MCF 10A (cell line): Measurements from ENCODE around the gene CNP. TPM values are rescaled to one million over a fixed set of nuclear protein-coding genes. Genes with fewer than 3 reads are reported as not detected.
A peak's percentile ranks its signal among the peaks of the same experiment; 100 is the strongest.

ENCODE experiments used
- BruUV-seq: library from RNA; stranded (reverse); fragments of 400-500 nt; replicated peaks from 2 replicates; lab custom pipeline; 2021; lab: Mats Ljungman, UMichigan
- CTCF ChIA-PET: fragments of 300-600 bp; sonication (Branson Sonifier 250); formaldehyde crosslinking; extraction: SDS; loops from one replicate; lab custom pipeline; 2021; ENCODE audit warnings: antibody characterized with exemption, inconsistent platforms; lab: Yijun Ruan, JAX
- POLR2A ChIA-PET: fragments of 300-600, 350-650 bp; sonication (Branson Sonifier 250); formaldehyde crosslinking; extraction: SDS; loops from one replicate; lab custom pipeline; 2020; ENCODE audit warnings: antibody characterized with exemption, inconsistent platforms; lab: Yijun Ruan, JAX
- DNase-seq: peaks from one replicate; pipeline ENCODE4 v3.0.0-alpha.2; 2018; ENCODE audit not compliant: unreplicated experiment
- H3K27ac Mint-ChIP-seq: one replicate; pipeline ENCODE4 v1.8.0; 2022; ENCODE audit warnings: mild to moderate bottlenecking, low read depth, mixed read lengths; ENCODE audit not compliant: unreplicated experiment
- H3K27me3 Mint-ChIP-seq: one replicate; pipeline ENCODE4 v1.8.0; 2022; ENCODE audit warnings: mixed read lengths; ENCODE audit not compliant: insufficient read depth, unreplicated experiment
- H3K36me3 Mint-ChIP-seq: one replicate; pipeline ENCODE4 v1.8.0; 2022; ENCODE audit warnings: mild to moderate bottlenecking, moderate library complexity, mixed read lengths; ENCODE audit not compliant: insufficient read depth, unreplicated experiment
- H3K4me1 Mint-ChIP-seq: one replicate; pipeline ENCODE4 v1.8.0; 2022; ENCODE audit warnings: mixed read lengths; ENCODE audit not compliant: insufficient read depth, unreplicated experiment
- H3K4me3 Mint-ChIP-seq: one replicate; pipeline ENCODE4 v1.8.0; 2022; ENCODE audit warnings: mild to moderate bottlenecking, moderate library complexity, mixed read lengths; ENCODE audit not compliant: unreplicated experiment
- H3K9me3 Mint-ChIP-seq: one replicate; pipeline ENCODE4 v1.8.0; 2022; ENCODE audit warnings: mixed read lengths; ENCODE audit not compliant: unreplicated experiment
- CTCF ChIP-seq: fragments of 200-600 bp; IDR thresholded peaks from one replicate; pipeline ENCODE4 v1.8.0; 2022; ENCODE audit warnings: antibody characterized with exemption, mild to moderate bottlenecking; ENCODE audit not compliant: unreplicated experiment
- intact Hi-C: fragments of 100-400 bp; cut with micrococcal nuclease; formaldehyde crosslinking; loops from 2 replicates; pipeline ENCODE4 v1.14.1; 2022
- total RNA-seq: library from RNA; stranded (reverse); gene quantifications from 2 replicates; pipeline ENCODE4 v1.2.3, GENCODE V29; 2022

The CNP gene
- total RNA-seq, 1 experiment from 2014 or later, result 46.2 TPM

GRCh38 chr17:41920580-41920955 lies 46.0 kb upstream of the CNP start:
- H3K36me3 Mint-ChIP-seq, result peaks cover 5% of the 10 kb centered on the region
- DNase-seq, result no peak
- ChIA-PET POLR2A (interaction anchor here (0.7 to 6.0 kb wide), 4 partner anchors 9 to 478 kb away, joined by 3 to 101 read pairs (median 3); partner anchors contain the start of gene ODAD4), CTCF (interaction anchor here (0.6 to 0.7 kb wide), 2 partner anchors 178 to 273 kb away, joined by 3 read pairs; no protein-coding TSS in a partner anchor)
- H3K4me3 Mint-ChIP-seq, result no peak overlapping the region
- intact Hi-C loops, result no loop called here
- H3K9me3 Mint-ChIP-seq, result no peaks in the 10 kb centered on the region
- H3K4me1 Mint-ChIP-seq, result peaks cover 12% of the 10 kb centered on the region
- no TSS peak for BruUV-seq
- TF ChIP-seq CTCF, result no peak
- H3K27ac Mint-ChIP-seq, result no peak overlapping the region
- no peaks in the 10 kb centered on the region for H3K27me3 Mint-ChIP-seq

GRCh38 chr17:41925991-41926590 lies 40.5 kb upstream of the CNP start:
- no peak for TF ChIP-seq CTCF
- intact Hi-C loops, result no loop called here
- H3K36me3 Mint-ChIP-seq, result no peaks in the 10 kb centered on the region
- peaks cover 17% of the 10 kb centered on the region for H3K4me1 Mint-ChIP-seq
- no peak overlapping the region for H3K27ac Mint-ChIP-seq
- BruUV-seq, result no TSS peak
- no peak overlapping the region for H3K4me3 Mint-ChIP-seq
- no peaks in the 10 kb centered on the region for H3K9me3 Mint-ChIP-seq
- DNase-seq, result peak; percentile 25
- CTCF ChIA-PET, result interaction anchor here (0.6 kb wide), 1 partner anchor 33 kb away, joined by 3 read pairs; no protein-coding TSS in a partner anchor
- POLR2A ChIA-PET, result interaction anchor here (0.8 kb wide), 1 partner anchor 39 kb away, joined by 3 read pairs; no protein-coding TSS in a partner anchor
- no peaks in the 10 kb centered on the region for H3K27me3 Mint-ChIP-seq

GRCh38 chr17:41928693-41929251 lies 37.8 kb upstream of the CNP start:
- H3K9me3 Mint-ChIP-seq, result no peaks in the 10 kb centered on the region
- intact Hi-C loops, result no loop called here
- H3K27ac Mint-ChIP-seq, result peak overlapping the region; percentile 92
- peak overlapping the region; percentile 84 for H3K4me3 Mint-ChIP-seq
- H3K4me1 Mint-ChIP-seq, result peaks cover 17% of the 10 kb centered on the region
- CTCF ChIA-PET, result interaction anchor here (1.3 kb wide), 1 partner anchor 34 kb away, joined by 5 read pairs; no protein-coding TSS in a partner anchor
- TF ChIP-seq CTCF, result no peak
- no peak for DNase-seq
- POLR2A ChIA-PET, result interaction anchor here (1.2 to 3.6 kb wide), 6 partner anchors 9 to 92 kb away, joined by 4 to 101 read pairs (median 12); partner anchors contain the start of genes ACLY, CNP, DNAJC7 and KLHL11
- BruUV-seq, result no TSS peak
- H3K36me3 Mint-ChIP-seq, result no peaks in the 10 kb centered on the region
- H3K27me3 Mint-ChIP-seq, result no peaks in the 10 kb centered on the region
